HEK293 (cell line): ENCODE measurements around the gene HMG20A.

Source experiments
- CTCF ChIA-PET: fragments of 350-600 bp; formaldehyde crosslinking; extraction: SDS; loops from one replicate; lab custom pipeline; 2021; ENCODE audit warnings: antibody characterized with exemption; lab: Yijun Ruan, JAX
- POLR2A ChIA-PET: fragments of 300-600 bp; formaldehyde crosslinking; extraction: SDS; loops from one replicate; lab custom pipeline; 2020; ENCODE audit warnings: antibody characterized with exemption, inconsistent platforms; lab: Yijun Ruan, JAX
- H3K27ac ChIP-seq: fragments of 200-500 bp; sonication (Bioruptor generic); 2 replicates; pipeline ENCODE4 v1.5.1; 2014; ENCODE audit warnings: low read depth, low read length, control low read depth, inconsistent platforms; ENCODE audit errors: extremely low read depth
- H3K36me3 ChIP-seq, 2 experiments: fragments of 200-500 bp in 1 of 2; sonication (Bioruptor generic) in 1 of 2; 1 replicate in 1 of 2; 2 replicates in 1 of 2; pipeline ENCODE4 v1.5.1; 2014 to 2017; ENCODE audit warnings: inconsistent platforms in 2 of 2, low read length in 2 of 2; ENCODE audit not compliant: control insufficient read depth in 2 of 2, insufficient read depth in 1 of 2
- H3K4me1 ChIP-seq: fragments of 200-500 bp; sonication (Bioruptor generic); 2 replicates; pipeline ENCODE4 v1.5.1; 2014; ENCODE audit warnings: mild to moderate bottlenecking, low read length, inconsistent platforms; ENCODE audit not compliant: control insufficient read depth, insufficient read depth
- H3K4me3 ChIP-seq: 2 replicates; pipeline ENCODE4 v1.5.1; 2011; ENCODE audit warnings: low read depth, mild to moderate bottlenecking, control low read depth, low read length, moderate library complexity
- H3K9me3 ChIP-seq: fragments of 200-500 bp; sonication (Bioruptor generic); 2 replicates; pipeline ENCODE4 v1.5.1; 2014; ENCODE audit warnings: low read depth, low read length, inconsistent platforms; ENCODE audit not compliant: control insufficient read depth, insufficient read depth
- HOXD13 ChIP-seq: sonication (generic); formaldehyde crosslinking; IDR thresholded peaks from 2 replicates; pipeline ENCODE4 v1.8.0; 2022; ENCODE audit warnings: missing genetic modification reagents, borderline replicate concordance
- IKZF3 ChIP-seq: fragments of 450-650 bp; IDR thresholded peaks from 2 replicates; pipeline ENCODE4 v1.5.0; 2018; ENCODE audit warnings: missing biosample characterization, mild to moderate bottlenecking, missing genetic modification characterization, moderate library complexity
- KLF17 ChIP-seq: fragments of 450-650 bp; formaldehyde crosslinking; IDR thresholded peaks from 2 replicates; pipeline ENCODE4 v1.5.1; 2016; ENCODE audit warnings: missing biosample characterization, missing genetic modification characterization
- OVOL3 ChIP-seq: fragments of 450-650 bp; formaldehyde crosslinking; IDR thresholded peaks from 2 replicates; pipeline ENCODE4 v1.5.1; 2016; ENCODE audit warnings: missing biosample characterization, missing genetic modification characterization
- PRDM2 ChIP-seq: fragments of 450-650 bp; formaldehyde crosslinking; IDR thresholded peaks from 2 replicates; pipeline ENCODE4 v1.5.1; 2016; ENCODE audit warnings: missing biosample characterization, missing genetic modification characterization, borderline replicate concordance
- REST ChIP-seq: fragments of 450-650 bp; formaldehyde crosslinking; IDR thresholded peaks from 2 replicates; pipeline ENCODE4 v1.5.1; 2016; ENCODE audit warnings: missing biosample characterization, missing genetic modification characterization
- ZFP69B ChIP-seq: fragments of 450-650 bp; formaldehyde crosslinking; IDR thresholded peaks from 2 replicates; pipeline ENCODE4 v1.5.1; 2016; ENCODE audit warnings: missing biosample characterization, missing genetic modification characterization
- ZNF10 ChIP-seq: fragments of 450-650 bp; formaldehyde crosslinking; IDR thresholded peaks from 2 replicates; pipeline ENCODE4 v1.5.1; 2017; ENCODE audit warnings: missing biosample characterization, missing genetic modification characterization
- ZNF112 ChIP-seq: fragments of 450-650 bp; formaldehyde crosslinking; IDR thresholded peaks from 2 replicates; pipeline ENCODE4 v1.5.0; 2017; ENCODE audit warnings: missing biosample characterization, missing genetic modification characterization
- ZNF140 ChIP-seq: fragments of 450-650 bp; formaldehyde crosslinking; IDR thresholded peaks from 2 replicates; pipeline ENCODE4 v1.5.1; 2016; ENCODE audit warnings: missing biosample characterization, missing genetic modification characterization
- ZNF157 ChIP-seq: fragments of 450-650 bp; formaldehyde crosslinking; IDR thresholded peaks from 2 replicates; pipeline ENCODE4 v1.5.1; 2016; ENCODE audit warnings: missing biosample characterization, missing genetic modification characterization
- ZNF221 ChIP-seq: fragments of 450-650 bp; formaldehyde crosslinking; IDR thresholded peaks from 2 replicates; pipeline ENCODE4 v1.5.1; 2017; ENCODE audit warnings: missing biosample characterization, missing genetic modification characterization, borderline replicate concordance
- ZNF350 ChIP-seq: fragments of 450-650 bp; formaldehyde crosslinking; IDR thresholded peaks from 2 replicates; pipeline ENCODE4 v1.5.0; 2017; ENCODE audit warnings: missing biosample characterization, mild to moderate bottlenecking, missing genetic modification characterization
- ZNF398 ChIP-seq: fragments of 450-650 bp; formaldehyde crosslinking; IDR thresholded peaks from 2 replicates; pipeline ENCODE4 v1.5.1; 2017; ENCODE audit warnings: missing biosample characterization, missing genetic modification characterization
- ZNF473 ChIP-seq: fragments of 450-650 bp; formaldehyde crosslinking; IDR thresholded peaks from 2 replicates; pipeline ENCODE4 v1.5.1; 2017; ENCODE audit warnings: missing biosample characterization, missing genetic modification characterization
- ZNF549 ChIP-seq: fragments of 450-650 bp; IDR thresholded peaks from 2 replicates; pipeline ENCODE4 v1.5.1; 2018; ENCODE audit warnings: missing biosample characterization, missing genetic modification characterization, mild to moderate bottlenecking, inconsistent platforms, moderate library complexity
- ZNF626 ChIP-seq: fragments of 450-650 bp; sonication (Bioruptor Pico); formaldehyde crosslinking; IDR thresholded peaks from 2 replicates; pipeline ENCODE4 v1.5.1; 2018; ENCODE audit warnings: missing biosample characterization, missing genetic modification characterization, inconsistent platforms
- ZNF639 ChIP-seq: fragments of 450-650 bp; formaldehyde crosslinking; IDR thresholded peaks from 2 replicates; pipeline ENCODE4 v1.5.1; 2016; ENCODE audit warnings: missing biosample characterization, missing genetic modification characterization

The HMG20A gene

GRCh38 chr15:77454951-77455350 lies 34.3 kb downstream of the HMG20A start:
- POLR2A ChIA-PET: no interaction called here
- CTCF ChIA-PET: interaction anchor here (0.6 to 0.7 kb wide), 3 partner anchors 269 to 542 kb away, joined by 3 read pairs; no protein-coding TSS in a partner anchor
- no peak overlapping the region for H3K27ac ChIP-seq

GRCh38 chr15:77455696-77456321 lies 35.1 kb downstream of the HMG20A start:
- no peaks in the 10 kb centered on the region; the same call in 1 of the 2 replicates for H3K9me3 ChIP-seq
- ChIA-PET POLR2A (no interaction called here), CTCF (interaction anchor here (0.7 kb wide), 1 partner anchor 543 kb away, joined by 3 read pairs; no protein-coding TSS in a partner anchor)
- peaks cover 8% of the 10 kb centered on the region; the same call in 1 of the 2 replicates for H3K4me1 ChIP-seq
- no peak overlapping the region for H3K27ac ChIP-seq
- H3K36me3 ChIP-seq: peaks cover 20 to 22% of the 10 kb centered on the region in 2 experiments
- no peak overlapping the region for H3K4me3 ChIP-seq
- TF ChIP-seq KLF17 (tag by site-specific recombination): no peak
- no peak for TF ChIP-seq ZNF350 (tag by site-specific recombination)
- no peak for TF ChIP-seq ZNF626 (tag by site-specific recombination)
- no peak for TF ChIP-seq ZNF473 (tag by site-specific recombination)
- TF ChIP-seq HOXD13 (CRISPR knock-in tag): no peak
- no peak for TF ChIP-seq ZNF157 (tag by site-specific recombination)
- TF ChIP-seq PRDM2 (tag by site-specific recombination): no peak
- TF ChIP-seq IKZF3 (tag by site-specific recombination): no peak
- no peak for TF ChIP-seq ZNF398 (tag by site-specific recombination)

More at GRCh38 chr15:77454951-77455350, 34.3 kb downstream of the HMG20A start:
- no peak overlapping the region for H3K4me3 ChIP-seq
- no peak for TF ChIP-seq ZNF549
- TF ChIP-seq REST: no peak
- TF ChIP-seq ZNF221 (tag by site-specific recombination): no peak
- TF ChIP-seq ZFP69B (tag by site-specific recombination): no peak
- no peak for TF ChIP-seq ZNF639 (tag by site-specific recombination)
- no peak for TF ChIP-seq ZNF10
- no peak for TF ChIP-seq ZNF140 (tag by site-specific recombination)
- no peak for TF ChIP-seq OVOL3
- no peak for TF ChIP-seq ZNF112
- no peak for TF ChIP-seq ZNF626 (tag by site-specific recombination)
- TF ChIP-seq, all 188 proteins: peak for 0
- Histone ChIP-seq H3K4me1 (peaks cover 8% of the 10 kb centered on the region; the same call in 1 of the 2 replicates), H3K9me3 (no peaks in the 10 kb centered on the region; the same call in 1 of the 2 replicates), H3K36me3 (peaks cover 16 to 23% of the 10 kb centered on the region in 2 experiments)
